Suprapubic skin (tissue), 4 donors: Measurements from ENCODE around the gene ECT2. TPM values are rescaled to one million over a fixed set of nuclear protein-coding genes. Genes with fewer than 3 reads are reported as not detected.

ENCODE experiments used
- DNase-seq, 2 donors: peaks; one replicate each; pipeline ENCODE4 v3.0.0-alpha.2; 2019; ENCODE audit warnings: low spot score in 2 of 2
- H3K27ac ChIP-seq: fragments of 200-600 bp; sonication (generic); one replicate; pipeline ENCODE4 v1.5.1; 2019
- H3K27me3 ChIP-seq: fragments of 200-600 bp; sonication (generic); one replicate; pipeline ENCODE4 v1.5.1; 2019
- H3K36me3 ChIP-seq: fragments of 200-600 bp; sonication (generic); one replicate; pipeline ENCODE4 v1.5.1; 2019
- H3K4me1 ChIP-seq: fragments of 200-600 bp; sonication (generic); one replicate; pipeline ENCODE4 v1.5.1; 2019
- H3K4me3 ChIP-seq: fragments of 200-600 bp; sonication (generic); one replicate; pipeline ENCODE4 v1.5.1; 2019; ENCODE audit warnings: mild to moderate bottlenecking
- H3K9me3 ChIP-seq: fragments of 200-600 bp; sonication (generic); one replicate; pipeline ENCODE4 v1.5.1; 2019
- CTCF ChIP-seq, 2 donors: fragments of 200-600 bp in 1 of 2; fragments of 450-650 bp in 1 of 2; sonication (generic) in 1 of 2; IDR thresholded peaks; one replicate each; pipeline ENCODE4 v1.5.1; 2016 to 2019; ENCODE audit warnings: antibody characterized with exemption in 2 of 2, mild to moderate bottlenecking in 1 of 2, moderate library complexity in 1 of 2
- EP300 ChIP-seq: sonication (generic); formaldehyde crosslinking; IDR thresholded peaks from one replicate; pipeline ENCODE4 v1.6.1; 2017; ENCODE audit warnings: antibody characterized with exemption
- POLR2A ChIP-seq, 2 donors: fragments of 450-650 bp; IDR thresholded peaks; one replicate each; pipeline ENCODE4 v1.6.1; 2017; ENCODE audit warnings: antibody characterized with exemption in 2 of 2, mild to moderate bottlenecking in 2 of 2, moderate library complexity in 2 of 2
- POLR2AphosphoS5 ChIP-seq, 3 donors: sonication (generic); formaldehyde crosslinking; IDR thresholded peaks; one replicate each; pipeline ENCODE4 v1.6.1; 2017; ENCODE audit warnings: antibody characterized with exemption in 3 of 3
- WGBS: methylation state at CpG from one replicate; pipeline ENCODE4 v1.1.5; 2018; 5-methylcytosine and 5-hydroxymethylcytosine counted together
- total RNA-seq, 4 donors: library from RNA; depleted of rRNA; stranded (reverse); fragments of >200 nt; gene quantifications; one replicate each; pipeline ENCODE4 v1.1.0, GENCODE V29; 2016

The ECT2 gene
- total RNA-seq, 4 donors from 2014 or later, result 6.5 to 15.1 (median 9.4) TPM

GRCh38 chr3:172777901-172778300 is 27.4 kb downstream of the ECT2 start:
- Histone ChIP-seq H3K4me1 (no peaks in the 10 kb centered on the region), H3K27ac (no peak overlapping the region), H3K27me3 (no peaks in the 10 kb centered on the region), H3K36me3 (peaks cover 12% of the 10 kb centered on the region), H3K4me3 (no peak overlapping the region), H3K9me3 (no peaks in the 10 kb centered on the region)
- TF ChIP-seq POLR2A (IDR thresholded peaks at IDR 0.05) (no peak), CTCF (IDR thresholded peaks at IDR 0.05) (no peak), EP300 (no peak), POLR2AphosphoS5 (IDR thresholded peaks at IDR 0.05) (no peak)
- DNase-seq, result no peak
- WGBS, result 95% methylated on average over 3 of the region's 3 CpGs

GRCh38 chr3:172782235-172782634 is 31.7 kb downstream of the ECT2 start:
- Histone ChIP-seq H3K9me3 (no peaks in the 10 kb centered on the region), H3K27me3 (no peaks in the 10 kb centered on the region), H3K4me3 (no peak overlapping the region), H3K36me3 (peaks cover 5% of the 10 kb centered on the region), H3K27ac (no peak overlapping the region), H3K4me1 (no peaks in the 10 kb centered on the region)
- WGBS, result 93% methylated on average over 2 of the region's 2 CpGs
- TF ChIP-seq POLR2A (IDR thresholded peaks at IDR 0.05) (no peak), EP300 (no peak), POLR2AphosphoS5 (IDR thresholded peaks at IDR 0.05) (no peak), CTCF (IDR thresholded peaks at IDR 0.05) (no peak)
- no peak for DNase-seq

GRCh38 chr3:172786036-172786435 is 35.5 kb downstream of the ECT2 start:
- Histone ChIP-seq H3K36me3 (peaks cover 9% of the 10 kb centered on the region), H3K4me1 (no peaks in the 10 kb centered on the region), H3K27me3 (no peaks in the 10 kb centered on the region), H3K4me3 (no peak overlapping the region), H3K27ac (no peak overlapping the region), H3K9me3 (no peaks in the 10 kb centered on the region)
- TF ChIP-seq POLR2A (IDR thresholded peaks at IDR 0.05) (no peak), POLR2AphosphoS5 (IDR thresholded peaks at IDR 0.05) (no peak), CTCF (IDR thresholded peaks at IDR 0.05) (no peak), EP300 (no peak)
- WGBS, result 94% methylated on average over 1 of the region's 1 CpG
- no peak for DNase-seq

GRCh38 chr3:172787019-172787418 is 36.5 kb downstream of the ECT2 start:
- Histone ChIP-seq H3K4me1 (no peaks in the 10 kb centered on the region), H3K27me3 (no peaks in the 10 kb centered on the region), H3K36me3 (peaks cover 13% of the 10 kb centered on the region), H3K27ac (no peak overlapping the region), H3K4me3 (no peak overlapping the region), H3K9me3 (no peaks in the 10 kb centered on the region)
- DNase-seq, result no peak
- TF ChIP-seq POLR2AphosphoS5 (IDR thresholded peaks at IDR 0.05) (no peak), EP300 (no peak), POLR2A (IDR thresholded peaks at IDR 0.05) (no peak), CTCF (IDR thresholded peaks at IDR 0.05) (no peak)
- 100% methylated on average over 2 of the region's 2 CpGs for whole genome bisulfite sequencing

- H3K9me3 ChIP-seq, result no peaks in the 10 kb centered on the region
- WGBS, result 89% methylated on average over 1 of the region's 1 CpG
Measured at GRCh38 chr3:172787746-172788145, 37.2 kb downstream of the ECT2 start.

More at GRCh38 chr3:172787746-172788145, 37.2 kb downstream of the ECT2 start:
- Histone ChIP-seq H3K4me1 (no peaks in the 10 kb centered on the region), H3K27ac (no peak overlapping the region), H3K36me3 (peaks cover 15% of the 10 kb centered on the region), H3K27me3 (no peaks in the 10 kb centered on the region), H3K4me3 (no peak overlapping the region)
- DNase-seq, result no peak
- no peak for TF ChIP-seq CTCF (IDR thresholded peaks at IDR 0.05)
- TF ChIP-seq EP300, result no peak
- no peak for TF ChIP-seq POLR2A (IDR thresholded peaks at IDR 0.05)
- TF ChIP-seq POLR2AphosphoS5 (IDR thresholded peaks at IDR 0.05), result no peak
